Measurements from ENCODE around the gene COL4A5. TPM values are rescaled to one million over a fixed set of nuclear protein-coding genes. Genes with fewer than 3 reads are reported as not detected.

The COL4A5 gene
- total and polyA plus RNA-seq, 8 donors = 0.58 to 3.3 (median 1.2) TPM

DNA sequence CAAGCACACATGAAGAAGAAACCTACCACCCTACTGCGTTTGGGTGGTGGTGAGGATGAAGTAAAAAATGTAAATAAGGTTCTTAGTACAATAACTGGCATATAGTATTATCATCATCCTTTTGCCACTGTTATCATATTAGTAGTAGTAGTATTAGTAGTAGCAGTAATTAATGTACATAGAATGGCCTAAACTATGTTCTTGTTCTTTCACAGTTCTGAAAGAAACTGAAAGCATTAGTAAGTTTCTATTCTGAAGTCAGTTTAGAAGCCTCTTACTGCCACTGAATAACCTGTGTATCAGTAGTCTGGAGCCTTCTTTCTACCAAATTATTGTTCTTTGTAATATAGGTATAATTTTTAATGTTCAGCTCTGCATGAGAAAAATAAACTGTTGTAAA is 22.4 kb upstream of the COL4A5 start:
- peaks cover 0 to 19% (median 0%) of the 10 kb centered on the region in 4 donors for H3K27me3 ChIP-seq
- H3K9me3 ChIP-seq = no peaks in the 10 kb centered on the region
- H3K36me3 ChIP-seq = no peaks in the 10 kb centered on the region
- intact Hi-C loops (cut with DNase I) = no loop called here
- ATAC-seq = no peak
- H3K27ac ChIP-seq = no peak overlapping the region
- H3K4me3 ChIP-seq = no peak overlapping the region
- no peak for DNase-seq
- WGBS, 2 donors = 36 to 56% methylated on average over 1 of the region's 1 CpG
- no peaks in the 10 kb centered on the region for H3K4me1 ChIP-seq
- FAIRE-seq = no peak
- TF ChIP-seq, protein P1, sequence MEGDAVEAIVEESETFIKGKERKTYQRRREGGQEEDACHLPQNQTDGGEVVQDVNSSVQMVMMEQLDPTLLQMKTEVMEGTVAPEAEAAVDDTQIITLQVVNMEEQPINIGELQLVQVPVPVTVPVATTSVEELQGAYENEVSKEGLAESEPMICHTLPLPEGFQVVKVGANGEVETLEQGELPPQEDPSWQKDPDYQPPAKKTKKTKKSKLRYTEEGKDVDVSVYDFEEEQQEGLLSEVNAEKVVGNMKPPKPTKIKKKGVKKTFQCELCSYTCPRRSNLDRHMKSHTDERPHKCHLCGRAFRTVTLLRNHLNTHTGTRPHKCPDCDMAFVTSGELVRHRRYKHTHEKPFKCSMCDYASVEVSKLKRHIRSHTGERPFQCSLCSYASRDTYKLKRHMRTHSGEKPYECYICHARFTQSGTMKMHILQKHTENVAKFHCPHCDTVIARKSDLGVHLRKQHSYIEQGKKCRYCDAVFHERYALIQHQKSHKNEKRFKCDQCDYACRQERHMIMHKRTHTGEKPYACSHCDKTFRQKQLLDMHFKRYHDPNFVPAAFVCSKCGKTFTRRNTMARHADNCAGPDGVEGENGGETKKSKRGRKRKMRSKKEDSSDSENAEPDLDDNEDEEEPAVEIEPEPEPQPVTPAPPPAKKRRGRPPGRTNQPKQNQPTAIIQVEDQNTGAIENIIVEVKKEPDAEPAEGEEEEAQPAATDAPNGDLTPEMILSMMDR (IDR thresholded peaks at IDR 0.05) = no peak

GRCh38 chrX:108419401-108419800 is 20.2 kb upstream of the COL4A5 start:
- TF ChIP-seq, protein P1 (IDR thresholded peaks at IDR 0.05) = no peak
- ATAC-seq (no peak), DNase-seq (no peak), FAIRE-seq (no peak)
- Histone ChIP-seq H3K27me3 (peaks cover 0 to 19% (median 0%) of the 10 kb centered on the region in 4 donors), H3K4me3 (no peak overlapping the region), H3K4me1 (no peaks in the 10 kb centered on the region), H3K9me3 (no peaks in the 10 kb centered on the region), H3K27ac (no peak overlapping the region), H3K36me3 (no peaks in the 10 kb centered on the region)
- intact Hi-C loops (cut with DNase I) = no loop called here
- WGBS, 2 donors = 22 to 54% methylated on average over 1 of the region's 1 CpG

DNA sequence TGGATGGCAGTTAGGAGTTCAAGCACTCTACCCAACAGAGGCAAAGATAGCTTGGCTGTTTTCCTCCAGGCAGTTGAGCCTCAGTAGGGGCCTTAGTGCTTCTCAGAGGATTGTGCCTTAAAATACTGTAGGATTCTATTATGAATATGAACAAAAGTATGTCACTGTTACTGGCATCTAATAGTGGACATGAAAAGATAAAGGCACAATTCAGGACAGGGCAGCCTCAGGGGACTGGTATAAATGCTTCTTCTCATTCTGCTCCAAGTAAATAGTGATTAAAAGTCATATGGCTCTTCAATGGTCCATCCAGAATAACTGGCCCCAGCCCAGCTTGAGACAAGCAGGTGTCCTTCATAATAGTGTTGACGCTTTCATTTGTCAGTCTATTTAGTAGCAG is 19.2 kb upstream of the COL4A5 start:
- TF ChIP-seq, protein P1 (IDR thresholded peaks at IDR 0.05) = no peak
- ATAC-seq (no peak), FAIRE-seq (no peak), DNase-seq (no peak)
- Histone ChIP-seq H3K9me3 (no peaks in the 10 kb centered on the region), H3K27ac (no peak overlapping the region), H3K27me3 (peaks cover 0 to 15% (median 2%) of the 10 kb centered on the region in 4 donors), H3K36me3 (no peaks in the 10 kb centered on the region), H3K4me1 (no peaks in the 10 kb centered on the region), H3K4me3 (no peak overlapping the region)
- WGBS, 2 donors = 69 to 85% methylated on average over 1 of the region's 1 CpG
- intact Hi-C loops (cut with DNase I) = no loop called here

DNA sequence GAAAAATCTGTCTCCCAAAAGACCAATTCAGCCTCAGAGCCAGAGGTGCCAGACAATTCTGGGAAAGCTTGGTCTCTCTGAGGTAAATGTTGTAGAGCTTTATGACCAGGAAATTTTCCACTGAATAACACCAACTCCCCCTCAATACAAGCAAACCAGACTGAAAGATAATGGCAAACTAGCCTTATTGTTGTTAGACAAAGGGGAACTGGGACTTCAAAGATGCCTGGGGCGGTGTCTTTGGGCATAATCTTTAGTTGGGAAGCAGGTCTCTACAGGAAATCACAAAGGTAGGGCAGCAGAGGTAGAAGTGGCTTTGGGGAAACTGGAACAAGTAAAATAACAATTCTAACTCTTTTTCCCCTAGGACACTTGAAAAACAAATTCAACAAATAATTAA is 13.4 kb upstream of the COL4A5 start:
- no peak for ATAC-seq
- no peak overlapping the region for H3K27ac ChIP-seq
- 28 to 61% methylated on average over 1 of the region's 1 CpG for WGBS, 2 donors
- H3K4me3 ChIP-seq = no peak overlapping the region
- peaks cover 0 to 4% (median 2%) of the 10 kb centered on the region in 4 donors for H3K27me3 ChIP-seq
- DNase-seq = no peak
- H3K36me3 ChIP-seq = no peaks in the 10 kb centered on the region
- FAIRE-seq = no peak
- intact Hi-C loops (cut with DNase I) = no loop called here
- no peaks in the 10 kb centered on the region for H3K9me3 ChIP-seq
- TF ChIP-seq, protein P1 (IDR thresholded peaks at IDR 0.05) = no peak
- H3K4me1 ChIP-seq = no peaks in the 10 kb centered on the region

GRCh38 chrX:108435261-108435660 is 4.4 kb upstream of the COL4A5 start:
- no peak for ATAC-seq
- H3K4me3 ChIP-seq = no peak overlapping the region
- 56 to 73% methylated on average over 5 of the region's 5 CpGs for WGBS, 2 donors
- no peak for FAIRE-seq
- H3K27ac ChIP-seq = no peak overlapping the region
- TF ChIP-seq, protein P1 (IDR thresholded peaks at IDR 0.05) = no peak
- H3K36me3 ChIP-seq = no peaks in the 10 kb centered on the region
- intact Hi-C loops (cut with DNase I) = no loop called here
- no peak for DNase-seq
- no peaks in the 10 kb centered on the region for H3K9me3 ChIP-seq
- H3K4me1 ChIP-seq = no peaks in the 10 kb centered on the region
- H3K27me3 ChIP-seq = peaks cover 0 to 31% (median 1%) of the 10 kb centered on the region in 4 donors

All from pancreas (tissue), 10 donors.